Myocyte (in vitro differentiated cells): ENCODE measurements around the gene RHOBTB1. TPM values are rescaled to one million over a fixed set of nuclear protein-coding genes. Genes with fewer than 3 reads are reported as not detected.
"Not testable (repeated sequence)": the region's sequence is repeated elsewhere in the genome, so short reads cannot be mapped to it uniquely, and the experiment has no call there.

ENCODE experiments used
- DNase-seq: peaks from one replicate; pipeline ENCODE4 v3.0.0-alpha.2; 2012; ENCODE audit warnings: low read depth
- polyA plus RNA-seq: library from polyadenylated mRNA; unstranded; fragments of >200 nt; gene quantifications from one replicate; pipeline ENCODE4 v1.2.1, GENCODE V29; 2012; ENCODE audit warnings: missing spikeins
- total RNA-seq: library from RNA; depleted of rRNA; stranded (reverse); fragments of >200 nt; gene quantifications from 2 replicates; pipeline ENCODE4 v1.2.3, GENCODE V29; 2014

Gene RHOBTB1
- total RNA-seq: 29.6 and 33.7 TPM in 2 replicates
- polyA plus RNA-seq: 25.2 TPM

- DNase-seq: peak; percentile 93
These were observed at the start of gene RHOBTB1 for GRCh38 chr10:60944058-60944909. Gene RHOBTB1 (minus strand): TSS chr10:60944185. CDS start chr10:60911542, 32,643 bp downstream.

- DNase-seq: no peak
These were observed 48.7 kb upstream of the RHOBTB1 start for GRCh38 chr10:60992636-60993035.

- DNase-seq: no peak
These were observed 46.7 kb upstream of the RHOBTB1 start for GRCh38 chr10:60990663-60991062.

- no peak for DNase-seq
These were observed 45.5 kb upstream of the RHOBTB1 start for GRCh38 chr10:60989400-60989876.

GRCh38 chr10:60986791-60987190, 42.8 kb upstream of the RHOBTB1 start:
- peak; percentile 14 for DNase-seq

- no peak for DNase-seq
These were observed 42.0 kb upstream of the RHOBTB1 start for GRCh38 chr10:60985951-60986350.

- no peak for DNase-seq
These were observed 37.0 kb upstream of the RHOBTB1 start for GRCh38 chr10:60980997-60981396.

- DNase-seq: no peak
These were observed 35.7 kb upstream of the RHOBTB1 start for GRCh38 chr10:60979667-60980104.

- DNase-seq: no peak
These were observed 34.5 kb upstream of the RHOBTB1 start for GRCh38 chr10:60978287-60979115.

- no peak for DNase-seq
These were observed 33.5 kb upstream of the RHOBTB1 start for GRCh38 chr10:60977161-60978122.

- no peak for DNase-seq
These were observed 32.7 kb upstream of the RHOBTB1 start for GRCh38 chr10:60976687-60977086.

- DNase-seq: no peak
These were observed 31.7 kb upstream of the RHOBTB1 start for GRCh38 chr10:60975716-60976115.

GRCh38 chr10:60974463-60975149, 30.6 kb upstream of the RHOBTB1 start:
- DNase-seq: peak; percentile 9

- DNase-seq: no peak
These were observed 29.1 kb upstream of the RHOBTB1 start for GRCh38 chr10:60973086-60973485.

GRCh38 chr10:60972181-60972580, 28.2 kb upstream of the RHOBTB1 start:
- DNase-seq: not testable (repeated sequence)

GRCh38 chr10:60970526-60970925, 26.5 kb upstream of the RHOBTB1 start:
- DNase-seq: no peak

GRCh38 chr10:60968504-60968903, 24.5 kb upstream of the RHOBTB1 start:
- no peak for DNase-seq

GRCh38 chr10:60967854-60968484, 24.0 kb upstream of the RHOBTB1 start:
- peak; percentile 39 for DNase-seq

GRCh38 chr10:60967260-60967659, 23.3 kb upstream of the RHOBTB1 start:
- DNase-seq: no peak

- DNase-seq: no peak
These were observed 21.7 kb upstream of the RHOBTB1 start for GRCh38 chr10:60965696-60966095.
